ENCODE results near the gene MTERF4. TPM values are rescaled to one million over a fixed set of nuclear protein-coding genes. Genes with fewer than 3 reads are reported as not detected.

The MTERF4 gene
- polyA plus RNA-seq, 1 donor from 2014 or later, result 142 TPM

- Histone ChIP-seq H3K9me3 (ENCODE audit: low read length) (no peaks in the 10 kb centered on the region), H3K4me2 (ENCODE audit: low read length) (no peak overlapping the region), H4K20me1 (ENCODE audit: insufficient read depth) (no peaks in the 10 kb centered on the region), H3K36me3 (ENCODE audit: insufficient read depth, low read length) (peaks cover 4% of the 10 kb centered on the region), H3K9me2 (ENCODE audit: insufficient read depth, low read length) (no peaks in the 10 kb centered on the region), H3K27me3 (ENCODE audit: insufficient read depth, low read depth, low read length) (no peaks in the 10 kb centered on the region), H3K4me3 (ENCODE audit: low read length) (no peak overlapping the region), H3K79me2 (replicated peaks; ENCODE audit: insufficient read depth, low read length) (no peaks in the 10 kb centered on the region), H3K27ac (ENCODE audit: low read length) (no peak overlapping the region), H3K9ac (ENCODE audit: low read length) (no peak overlapping the region), H3F3A (ENCODE audit: insufficient read depth, low read length, poor library complexity, severe bottlenecking) (no peaks in the 10 kb centered on the region), H2AFZ (ENCODE audit: low read depth, low read length) (no peak overlapping the region)
- TF ChIP-seq RAD21 (conservative IDR thresholded peaks at IDR 0.05) (no peak), EZH2 (IDR thresholded peaks at IDR 0.05; ENCODE audit: borderline replicate concordance, insufficient read depth, low read length, poor library complexity, severe bottlenecking) (no peak), SMC3 (conservative IDR thresholded peaks at IDR 0.05; ENCODE audit: poor library complexity) (no peak), EP300 (conservative IDR thresholded peaks at IDR 0.05; ENCODE audit: poor library complexity, severe bottlenecking) (no peak), TAF1 (IDR thresholded peaks at IDR 0.05; ENCODE audit: low read depth) (no peak), REST (IDR thresholded peaks at IDR 0.05; ENCODE audit: borderline replicate concordance) (no peak)
- TF ChIP-seq, protein P1, sequence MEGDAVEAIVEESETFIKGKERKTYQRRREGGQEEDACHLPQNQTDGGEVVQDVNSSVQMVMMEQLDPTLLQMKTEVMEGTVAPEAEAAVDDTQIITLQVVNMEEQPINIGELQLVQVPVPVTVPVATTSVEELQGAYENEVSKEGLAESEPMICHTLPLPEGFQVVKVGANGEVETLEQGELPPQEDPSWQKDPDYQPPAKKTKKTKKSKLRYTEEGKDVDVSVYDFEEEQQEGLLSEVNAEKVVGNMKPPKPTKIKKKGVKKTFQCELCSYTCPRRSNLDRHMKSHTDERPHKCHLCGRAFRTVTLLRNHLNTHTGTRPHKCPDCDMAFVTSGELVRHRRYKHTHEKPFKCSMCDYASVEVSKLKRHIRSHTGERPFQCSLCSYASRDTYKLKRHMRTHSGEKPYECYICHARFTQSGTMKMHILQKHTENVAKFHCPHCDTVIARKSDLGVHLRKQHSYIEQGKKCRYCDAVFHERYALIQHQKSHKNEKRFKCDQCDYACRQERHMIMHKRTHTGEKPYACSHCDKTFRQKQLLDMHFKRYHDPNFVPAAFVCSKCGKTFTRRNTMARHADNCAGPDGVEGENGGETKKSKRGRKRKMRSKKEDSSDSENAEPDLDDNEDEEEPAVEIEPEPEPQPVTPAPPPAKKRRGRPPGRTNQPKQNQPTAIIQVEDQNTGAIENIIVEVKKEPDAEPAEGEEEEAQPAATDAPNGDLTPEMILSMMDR (IDR thresholded peaks at IDR 0.05; ENCODE audit: poor library complexity, severe bottlenecking), result no peak
Measured at GRCh38 chr2:241091201-241091600, 10.9 kb downstream of the MTERF4 start.

- Histone ChIP-seq H3K4me2 (ENCODE audit: low read length) (no peak overlapping the region), H3K9me2 (ENCODE audit: insufficient read depth, low read length) (no peaks in the 10 kb centered on the region), H4K20me1 (ENCODE audit: insufficient read depth) (no peaks in the 10 kb centered on the region), H3K9ac (ENCODE audit: low read length) (no peak overlapping the region), H3K36me3 (ENCODE audit: insufficient read depth, low read length) (no peaks in the 10 kb centered on the region), H3K79me2 (replicated peaks; ENCODE audit: insufficient read depth, low read length) (no peaks in the 10 kb centered on the region), H3K9me3 (ENCODE audit: low read length) (no peaks in the 10 kb centered on the region), H3F3A (ENCODE audit: insufficient read depth, low read length, poor library complexity, severe bottlenecking) (no peaks in the 10 kb centered on the region), H3K4me3 (ENCODE audit: low read length) (no peak overlapping the region), H3K27ac (ENCODE audit: low read length) (no peak overlapping the region), H2AFZ (ENCODE audit: low read depth, low read length) (no peak overlapping the region), H3K27me3 (ENCODE audit: insufficient read depth, low read depth, low read length) (no peaks in the 10 kb centered on the region)
- TF ChIP-seq REST (IDR thresholded peaks at IDR 0.05; ENCODE audit: borderline replicate concordance) (no peak), POLR2AphosphoS5 (IDR thresholded peaks at IDR 0.05) (no peak), RAD21 (conservative IDR thresholded peaks at IDR 0.05) (no peak), TAF1 (IDR thresholded peaks at IDR 0.05; ENCODE audit: low read depth) (no peak), EP300 (conservative IDR thresholded peaks at IDR 0.05; ENCODE audit: poor library complexity, severe bottlenecking) (no peak), SMC3 (conservative IDR thresholded peaks at IDR 0.05; ENCODE audit: poor library complexity) (no peak)
- TF ChIP-seq, protein P1 (IDR thresholded peaks at IDR 0.05; ENCODE audit: poor library complexity, severe bottlenecking), result no peak
Measured at GRCh38 chr2:241088791-241089732, 13.0 kb downstream of the MTERF4 start.
